Measurements from ENCODE around the gene MACROD1.

- TF ChIP-seq POLR2A (IDR thresholded peaks at IDR 0.05) = peak in 1 of 2 donors; percentile 63
- TF ChIP-seq, protein P1, sequence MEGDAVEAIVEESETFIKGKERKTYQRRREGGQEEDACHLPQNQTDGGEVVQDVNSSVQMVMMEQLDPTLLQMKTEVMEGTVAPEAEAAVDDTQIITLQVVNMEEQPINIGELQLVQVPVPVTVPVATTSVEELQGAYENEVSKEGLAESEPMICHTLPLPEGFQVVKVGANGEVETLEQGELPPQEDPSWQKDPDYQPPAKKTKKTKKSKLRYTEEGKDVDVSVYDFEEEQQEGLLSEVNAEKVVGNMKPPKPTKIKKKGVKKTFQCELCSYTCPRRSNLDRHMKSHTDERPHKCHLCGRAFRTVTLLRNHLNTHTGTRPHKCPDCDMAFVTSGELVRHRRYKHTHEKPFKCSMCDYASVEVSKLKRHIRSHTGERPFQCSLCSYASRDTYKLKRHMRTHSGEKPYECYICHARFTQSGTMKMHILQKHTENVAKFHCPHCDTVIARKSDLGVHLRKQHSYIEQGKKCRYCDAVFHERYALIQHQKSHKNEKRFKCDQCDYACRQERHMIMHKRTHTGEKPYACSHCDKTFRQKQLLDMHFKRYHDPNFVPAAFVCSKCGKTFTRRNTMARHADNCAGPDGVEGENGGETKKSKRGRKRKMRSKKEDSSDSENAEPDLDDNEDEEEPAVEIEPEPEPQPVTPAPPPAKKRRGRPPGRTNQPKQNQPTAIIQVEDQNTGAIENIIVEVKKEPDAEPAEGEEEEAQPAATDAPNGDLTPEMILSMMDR (IDR thresholded peaks at IDR 0.05) = peak in 1 of 6 experiments; percentile 9
These were observed 179.6 kb downstream of the MACROD1 start, which contains the start of gene OTUB1 for GRCh38 chr11:63986156-63986931.

Measured in Peyer's patch (tissue), 4 donors.